Liver (tissue), 3 donors: Measurements from ENCODE around the gene SZT2.

Experiments used
- CTCF ChIP-seq: fragments of 150-350 bp; IDR thresholded peaks from 2 replicates; pipeline ENCODE4 v1.5.1; 2017; ENCODE audit warnings: improper control_type of control experiment, low read depth, low read length; ENCODE audit not compliant: missing input control
- EGR1 ChIP-seq, 2 donors: IDR thresholded peaks; 2 replicates each; pipeline ENCODE4 v1.6.1; 2016 to 2018; ENCODE audit warnings: antibody characterized with exemption in 2 of 2, low read depth in 2 of 2
- FOXA1 ChIP-seq: IDR thresholded peaks from 2 replicates; pipeline ENCODE4 v1.6.1; 2016; ENCODE audit warnings: antibody characterized with exemption
- FOXA2 ChIP-seq: IDR thresholded peaks from 2 replicates; pipeline ENCODE4 v1.6.1; 2016; ENCODE audit warnings: antibody characterized with exemption
- RAD21 ChIP-seq, 2 donors: IDR thresholded peaks; 2 replicates each; pipeline ENCODE4 v1.6.1; 2016; ENCODE audit warnings: antibody characterized with exemption in 2 of 2, mild to moderate bottlenecking in 2 of 2
- TAF1 ChIP-seq: conservative IDR thresholded peaks from 2 replicates; pipeline ENCODE4 v1.6.1; 2016; ENCODE audit warnings: antibody characterized with exemption, mild to moderate bottlenecking
- YY1 ChIP-seq: IDR thresholded peaks from 2 replicates; pipeline ENCODE4 v1.6.1; 2016; ENCODE audit warnings: antibody characterized with exemption, mild to moderate bottlenecking
- TF ChIP-seq, protein P1 (sequence below): IDR thresholded peaks from 2 replicates; pipeline ENCODE4 v1.6.1; 2016; ENCODE audit warnings: antibody characterized with exemption
- TF ChIP-seq, protein P2 (sequence below): IDR thresholded peaks from 2 replicates; pipeline ENCODE4 v1.6.1; 2016; ENCODE audit warnings: antibody characterized with exemption
- donor health status: healthy.
- donor health status: healthy.

DNA sequence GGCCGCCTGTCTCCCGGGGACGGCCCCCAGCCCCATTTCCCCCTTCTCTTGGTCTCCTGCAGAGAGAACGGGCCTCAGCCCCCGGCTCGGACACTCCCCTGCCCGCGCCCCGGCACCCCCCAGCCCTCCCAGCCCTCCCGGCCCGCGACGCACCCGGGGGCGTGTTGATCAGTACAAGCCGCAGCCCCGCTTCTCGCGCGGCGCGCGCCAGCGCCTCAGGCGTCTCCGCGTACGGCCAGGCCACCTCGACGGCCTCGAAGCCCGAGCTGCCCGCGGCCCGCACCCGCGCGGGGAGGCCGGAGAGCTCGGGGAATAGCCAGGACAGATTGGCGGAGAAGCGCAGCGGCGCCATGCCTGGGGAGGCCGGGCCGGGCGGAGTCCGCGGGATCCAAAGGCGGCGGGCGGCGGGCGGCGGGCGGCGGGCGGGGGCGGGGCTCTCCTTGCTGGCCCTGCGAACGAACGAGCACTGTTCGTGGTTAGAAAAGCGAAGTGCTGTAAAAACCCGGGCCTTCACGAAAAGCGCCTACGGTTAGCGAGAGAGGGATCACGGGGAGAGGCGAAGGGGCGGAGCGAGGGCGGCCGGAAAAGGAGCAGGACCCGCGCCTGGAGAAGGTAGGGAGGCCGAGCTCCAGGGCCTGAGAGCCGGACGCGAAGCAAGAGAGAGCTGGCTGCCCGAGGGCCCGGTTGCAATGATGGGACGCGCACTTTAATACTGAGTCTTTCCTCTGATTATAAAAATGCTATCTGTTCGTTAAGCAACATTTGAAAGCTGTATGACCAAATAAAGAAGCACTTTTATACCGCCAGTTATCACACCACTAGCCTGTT, 64.0 kb downstream of the SZT2 start, which contains the start of gene HYI:
- TF ChIP-seq CTCF (no peak), YY1 (no peak), TAF1 (no peak), FOXA2 (no peak), EGR1 (IDR thresholded peaks at IDR 0.05; ENCODE audit: low read depth in 2 of 2) (no peak), RAD21 (IDR thresholded peaks at IDR 0.05) (no peak), FOXA1 (no peak)
- TF ChIP-seq, protein P1, sequence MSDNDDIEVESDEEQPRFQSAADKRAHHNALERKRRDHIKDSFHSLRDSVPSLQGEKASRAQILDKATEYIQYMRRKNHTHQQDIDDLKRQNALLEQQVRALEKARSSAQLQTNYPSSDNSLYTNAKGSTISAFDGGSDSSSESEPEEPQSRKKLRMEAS = no peak
- TF ChIP-seq, protein P2, sequence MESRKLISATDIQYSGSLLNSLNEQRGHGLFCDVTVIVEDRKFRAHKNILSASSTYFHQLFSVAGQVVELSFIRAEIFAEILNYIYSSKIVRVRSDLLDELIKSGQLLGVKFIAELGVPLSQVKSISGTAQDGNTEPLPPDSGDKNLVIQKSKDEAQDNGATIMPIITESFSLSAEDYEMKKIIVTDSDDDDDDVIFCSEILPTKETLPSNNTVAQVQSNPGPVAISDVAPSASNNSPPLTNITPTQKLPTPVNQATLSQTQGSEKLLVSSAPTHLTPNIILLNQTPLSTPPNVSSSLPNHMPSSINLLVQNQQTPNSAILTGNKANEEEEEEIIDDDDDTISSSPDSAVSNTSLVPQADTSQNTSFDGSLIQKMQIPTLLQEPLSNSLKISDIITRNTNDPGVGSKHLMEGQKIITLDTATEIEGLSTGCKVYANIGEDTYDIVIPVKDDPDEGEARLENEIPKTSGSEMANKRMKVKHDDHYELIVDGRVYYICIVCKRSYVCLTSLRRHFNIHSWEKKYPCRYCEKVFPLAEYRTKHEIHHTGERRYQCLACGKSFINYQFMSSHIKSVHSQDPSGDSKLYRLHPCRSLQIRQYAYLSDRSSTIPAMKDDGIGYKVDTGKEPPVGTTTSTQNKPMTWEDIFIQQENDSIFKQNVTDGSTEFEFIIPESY = no peak
